Measurements from ENCODE around the gene MINDY4B.

DNA sequence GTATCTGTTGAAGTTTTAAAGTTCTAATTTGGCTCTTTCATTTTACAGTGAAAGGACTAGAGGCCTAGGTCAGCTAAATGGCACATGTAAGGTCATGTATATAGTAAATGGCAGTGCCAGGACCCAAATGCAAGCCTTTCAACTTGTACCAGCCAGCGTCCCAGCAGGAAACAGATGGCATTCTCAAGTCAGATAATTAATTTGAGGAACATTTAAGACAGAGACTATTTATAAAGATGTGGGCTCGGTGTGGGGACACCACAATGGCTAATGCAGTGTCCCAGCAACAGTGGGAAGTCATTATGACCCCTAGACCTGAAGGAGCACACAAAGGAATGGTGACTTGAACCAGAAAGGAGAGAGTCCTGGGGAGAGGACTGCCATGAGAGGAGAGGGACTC lies 6.1 kb downstream of the MINDY4B start:
- TF ChIP-seq, protein P1, sequence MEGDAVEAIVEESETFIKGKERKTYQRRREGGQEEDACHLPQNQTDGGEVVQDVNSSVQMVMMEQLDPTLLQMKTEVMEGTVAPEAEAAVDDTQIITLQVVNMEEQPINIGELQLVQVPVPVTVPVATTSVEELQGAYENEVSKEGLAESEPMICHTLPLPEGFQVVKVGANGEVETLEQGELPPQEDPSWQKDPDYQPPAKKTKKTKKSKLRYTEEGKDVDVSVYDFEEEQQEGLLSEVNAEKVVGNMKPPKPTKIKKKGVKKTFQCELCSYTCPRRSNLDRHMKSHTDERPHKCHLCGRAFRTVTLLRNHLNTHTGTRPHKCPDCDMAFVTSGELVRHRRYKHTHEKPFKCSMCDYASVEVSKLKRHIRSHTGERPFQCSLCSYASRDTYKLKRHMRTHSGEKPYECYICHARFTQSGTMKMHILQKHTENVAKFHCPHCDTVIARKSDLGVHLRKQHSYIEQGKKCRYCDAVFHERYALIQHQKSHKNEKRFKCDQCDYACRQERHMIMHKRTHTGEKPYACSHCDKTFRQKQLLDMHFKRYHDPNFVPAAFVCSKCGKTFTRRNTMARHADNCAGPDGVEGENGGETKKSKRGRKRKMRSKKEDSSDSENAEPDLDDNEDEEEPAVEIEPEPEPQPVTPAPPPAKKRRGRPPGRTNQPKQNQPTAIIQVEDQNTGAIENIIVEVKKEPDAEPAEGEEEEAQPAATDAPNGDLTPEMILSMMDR (IDR thresholded peaks at IDR 0.05), result no peak
- TF ChIP-seq POLR2A (IDR thresholded peaks at IDR 0.05), result no peak

Data from tibial nerve (tissue), 3 donors.